ENCODE results near the gene SS18L1.

Gene SS18L1

GRCh38 chr20:62198931-62199330, 55.4 kb downstream of the SS18L1 start:
- DNase-seq = no peak

GRCh38 chr20:62200491-62201172, 57.1 kb downstream of the SS18L1 start:
- DNase-seq = no peak

- DNase-seq = peak in 1 of 2 donors; percentile 5
These were observed 57.9 kb downstream of the SS18L1 start for GRCh38 chr20:62201173-62202082.

- DNase-seq = no peak
These were observed 58.5 kb downstream of the SS18L1 start for GRCh38 chr20:62202083-62202395.

GRCh38 chr20:62202676-62203377, 59.3 kb downstream of the SS18L1 start:
- no peak for DNase-seq

- no peak for DNase-seq
These were observed 59.9 kb downstream of the SS18L1 start for GRCh38 chr20:62203378-62204030.

GRCh38 chr20:62205618-62206387, 62.2 kb downstream of the SS18L1 start:
- no peak for DNase-seq

GRCh38 chr20:62206388-62206775, 62.8 kb downstream of the SS18L1 start:
- DNase-seq = no peak

- DNase-seq = no peak
These were observed 64.7 kb downstream of the SS18L1 start for GRCh38 chr20:62208061-62208794.

GRCh38 chr20:62208795-62209755, 65.5 kb downstream of the SS18L1 start:
- DNase-seq = no peak

GRCh38 chr20:62209850-62210495, 66.4 kb downstream of the SS18L1 start:
- DNase-seq = no peak

- no peak for DNase-seq
These were observed 66.9 kb downstream of the SS18L1 start for GRCh38 chr20:62210496-62210855.

- DNase-seq = no peak
These were observed 67.6 kb downstream of the SS18L1 start for GRCh38 chr20:62211216-62211615.

- no peak for DNase-seq
These were observed 68.3 kb downstream of the SS18L1 start for GRCh38 chr20:62211769-62212288.

- no peak for DNase-seq
These were observed 68.7 kb downstream of the SS18L1 start for GRCh38 chr20:62212299-62212698.

- DNase-seq = no peak
These were observed 70.5 kb downstream of the SS18L1 start for GRCh38 chr20:62214067-62214466.

- no peak for DNase-seq
These were observed 71.7 kb downstream of the SS18L1 start for GRCh38 chr20:62215020-62215990.

- no peak for DNase-seq
These were observed 72.5 kb downstream of the SS18L1 start for GRCh38 chr20:62215991-62216635.

Data from CD4-positive, alpha-beta T cell treated with Interleukin-1 beta for 1 hour (primary cell).